Measurements from ENCODE around the gene CXCL8. TPM values are rescaled to one million over a fixed set of nuclear protein-coding genes. Genes with fewer than 3 reads are reported as not detected.

The CXCL8 gene
- total and polyA plus RNA-seq, 2 of the 8 experiments (the other 6 are each of a cell fraction or from before 2014, with no cell fraction given): not detected

DNA sequence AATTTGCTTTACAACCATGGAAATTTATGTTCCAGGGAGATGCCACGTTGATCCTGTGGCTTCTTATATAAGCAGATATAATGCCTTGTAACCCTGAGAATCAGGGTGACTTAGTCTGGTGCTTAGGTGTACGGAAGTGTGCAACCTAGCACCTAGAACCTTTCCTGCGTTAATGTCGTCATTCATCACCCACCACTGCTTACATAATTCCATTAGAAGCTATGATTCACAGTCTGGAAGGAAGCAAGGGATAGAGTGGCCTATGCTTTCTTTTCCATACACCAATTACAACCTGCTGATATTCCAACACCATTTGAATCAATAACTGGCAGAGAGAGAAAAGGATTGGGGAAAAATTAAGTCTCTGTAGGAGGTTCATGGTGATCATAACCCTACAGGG is 17.3 kb upstream of the CXCL8 start (continued):
- TF ChIP-seq SAP30 (IDR thresholded peaks at IDR 0.05; ENCODE audit: insufficient read depth, insufficient replicate concordance, low read length) (no peak), JUN (IDR thresholded peaks at IDR 0.05; ENCODE audit: low read depth, low read length) (no peak), POU5F1 (IDR thresholded peaks at IDR 0.05; ENCODE audit: low read depth, low read length) (no peak), ASH2L (IDR thresholded peaks at IDR 0.05; ENCODE audit: low read length) (no peak), MAX (IDR thresholded peaks at IDR 0.05) (no peak), CTCF (IDR thresholded peaks at IDR 0.05; ENCODE audit: control extremely low read depth in 1 of 3, insufficient read depth in 1 of 3, low read depth in 1 of 3, low read length in 3 of 3) (no peak), PHF8 (conservative IDR thresholded peaks at IDR 0.05; ENCODE audit: low read depth, low read length) (no peak)

Data from H1 (cell line).